Stomach (tissue), 4 donors: ENCODE measurements around the gene DNAI4.

ENCODE experiments used
- CTCF ChIP-seq, 7 experiments: fragments of 450-650 bp in 4 of 7; fragments of 200-600 bp in 3 of 7; sonication (generic) in 3 of 7; IDR thresholded peaks; one replicate each; pipeline ENCODE4 v1.5.1; 2016 to 2019; ENCODE audit warnings: antibody characterized with exemption in 7 of 7, control low read depth in 2 of 7, mild to moderate bottlenecking in 1 of 7
- POLR2AphosphoS5 ChIP-seq, 3 donors: sonication (generic); formaldehyde crosslinking; IDR thresholded peaks; one replicate each; pipeline ENCODE4 v1.6.1; 2016; ENCODE audit warnings: antibody characterized with exemption in 3 of 3

GRCh38 chr1:66933887-66934700 is 9.4 kb upstream of the DNAI4 start:
- TF ChIP-seq POLR2AphosphoS5 (IDR thresholded peaks at IDR 0.05) (no peak), CTCF (IDR thresholded peaks at IDR 0.05) (no peak)
